ENCODE measurements around the gene SPACA4.

Gene SPACA4

DNA sequence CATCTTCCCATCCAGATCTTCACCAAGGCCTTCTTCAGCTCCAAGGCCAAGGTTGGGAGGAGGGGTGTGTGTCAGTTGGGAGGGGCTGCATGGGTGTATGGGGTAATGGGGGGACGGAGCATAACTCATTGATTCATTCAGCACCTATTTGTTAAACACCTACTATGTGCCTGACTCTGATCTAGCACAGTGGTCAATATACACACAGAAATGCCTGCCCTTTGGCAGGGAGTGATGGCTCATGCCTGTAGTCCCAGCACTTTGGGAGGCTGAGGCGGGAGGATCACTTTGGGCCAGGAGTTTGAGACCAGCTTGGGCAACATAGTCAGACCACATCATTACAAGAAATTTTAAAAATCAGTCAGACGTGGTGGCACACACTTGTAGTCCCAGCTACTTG is 19.2 kb upstream of the SPACA4 start:
- TF ChIP-seq, protein P1, sequence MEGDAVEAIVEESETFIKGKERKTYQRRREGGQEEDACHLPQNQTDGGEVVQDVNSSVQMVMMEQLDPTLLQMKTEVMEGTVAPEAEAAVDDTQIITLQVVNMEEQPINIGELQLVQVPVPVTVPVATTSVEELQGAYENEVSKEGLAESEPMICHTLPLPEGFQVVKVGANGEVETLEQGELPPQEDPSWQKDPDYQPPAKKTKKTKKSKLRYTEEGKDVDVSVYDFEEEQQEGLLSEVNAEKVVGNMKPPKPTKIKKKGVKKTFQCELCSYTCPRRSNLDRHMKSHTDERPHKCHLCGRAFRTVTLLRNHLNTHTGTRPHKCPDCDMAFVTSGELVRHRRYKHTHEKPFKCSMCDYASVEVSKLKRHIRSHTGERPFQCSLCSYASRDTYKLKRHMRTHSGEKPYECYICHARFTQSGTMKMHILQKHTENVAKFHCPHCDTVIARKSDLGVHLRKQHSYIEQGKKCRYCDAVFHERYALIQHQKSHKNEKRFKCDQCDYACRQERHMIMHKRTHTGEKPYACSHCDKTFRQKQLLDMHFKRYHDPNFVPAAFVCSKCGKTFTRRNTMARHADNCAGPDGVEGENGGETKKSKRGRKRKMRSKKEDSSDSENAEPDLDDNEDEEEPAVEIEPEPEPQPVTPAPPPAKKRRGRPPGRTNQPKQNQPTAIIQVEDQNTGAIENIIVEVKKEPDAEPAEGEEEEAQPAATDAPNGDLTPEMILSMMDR (IDR thresholded peaks at IDR 0.05; ENCODE audit: poor library complexity, severe bottlenecking), result no peak
- no peak overlapping the region for H3K4me3 ChIP-seq (ENCODE audit: severe bottlenecking)
- H3K4me1 ChIP-seq (ENCODE audit: insufficient read depth, poor library complexity, severe bottlenecking), result peaks cover 9% of the 10 kb centered on the region
- no peak overlapping the region for H3K27ac ChIP-seq (ENCODE audit: poor library complexity, severe bottlenecking)
- no peaks in the 10 kb centered on the region for H3K9me3 ChIP-seq (ENCODE audit: severe bottlenecking)
- ATAC-seq (ENCODE audit: low read depth) (no peak), DNase-seq (ENCODE audit: low spot score) (no peak)
- H3K36me3 ChIP-seq (ENCODE audit: low read depth), result no peaks in the 10 kb centered on the region
- H3K27me3 ChIP-seq (ENCODE audit: insufficient read depth, poor library complexity, severe bottlenecking), result no peaks in the 10 kb centered on the region

DNA sequence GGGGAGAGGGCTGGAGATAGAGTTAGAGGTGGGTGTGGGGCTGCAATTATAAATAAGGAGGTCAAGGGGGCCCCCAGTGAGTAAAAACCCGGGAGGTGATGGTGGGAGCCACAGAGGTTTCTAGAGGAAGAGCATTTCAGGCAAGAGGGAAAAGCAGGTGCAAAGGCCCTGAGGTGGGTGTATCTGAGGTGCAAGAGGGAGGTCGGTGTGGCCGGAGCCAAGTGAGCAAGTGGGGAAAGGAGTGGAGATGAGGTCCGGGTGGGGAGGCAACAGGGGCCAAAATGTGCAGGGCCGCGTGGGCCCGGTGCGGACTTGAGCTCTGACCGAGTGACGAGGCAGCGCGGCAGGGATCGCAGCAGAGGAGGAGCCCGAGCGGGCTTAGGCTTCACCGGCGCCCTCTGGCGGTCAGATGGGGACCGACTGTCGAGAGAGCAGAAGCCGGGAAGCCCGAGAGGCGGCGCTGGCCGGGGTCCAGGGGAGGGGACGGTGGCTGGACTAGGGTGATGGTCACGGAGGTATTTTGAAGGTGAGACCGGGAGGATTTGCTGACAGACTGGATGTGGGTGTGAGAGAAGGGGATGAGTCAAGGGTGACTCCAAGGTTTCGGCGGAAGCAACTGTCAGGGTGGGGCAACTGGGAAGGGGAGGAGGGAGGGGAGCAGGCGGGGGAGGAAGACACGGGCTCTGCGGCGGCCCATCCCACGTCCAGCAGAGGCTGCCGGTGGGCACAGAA is 17.7 kb upstream of the SPACA4 start:
- Histone ChIP-seq H3K4me3 (ENCODE audit: severe bottlenecking) (no peak overlapping the region), H3K27ac (ENCODE audit: poor library complexity, severe bottlenecking) (peak overlapping the region; percentile 27), H3K27me3 (ENCODE audit: insufficient read depth, poor library complexity, severe bottlenecking) (no peaks in the 10 kb centered on the region), H3K4me1 (ENCODE audit: insufficient read depth, poor library complexity, severe bottlenecking) (peaks cover 9% of the 10 kb centered on the region), H3K9me3 (ENCODE audit: severe bottlenecking) (no peaks in the 10 kb centered on the region), H3K36me3 (ENCODE audit: low read depth) (no peaks in the 10 kb centered on the region)
- TF ChIP-seq, protein P1 (IDR thresholded peaks at IDR 0.05; ENCODE audit: poor library complexity, severe bottlenecking), result peak; percentile 96
- ATAC-seq (ENCODE audit: low read depth), result peak; percentile 92
- peak; percentile 97 for DNase-seq (ENCODE audit: low spot score)

DNA sequence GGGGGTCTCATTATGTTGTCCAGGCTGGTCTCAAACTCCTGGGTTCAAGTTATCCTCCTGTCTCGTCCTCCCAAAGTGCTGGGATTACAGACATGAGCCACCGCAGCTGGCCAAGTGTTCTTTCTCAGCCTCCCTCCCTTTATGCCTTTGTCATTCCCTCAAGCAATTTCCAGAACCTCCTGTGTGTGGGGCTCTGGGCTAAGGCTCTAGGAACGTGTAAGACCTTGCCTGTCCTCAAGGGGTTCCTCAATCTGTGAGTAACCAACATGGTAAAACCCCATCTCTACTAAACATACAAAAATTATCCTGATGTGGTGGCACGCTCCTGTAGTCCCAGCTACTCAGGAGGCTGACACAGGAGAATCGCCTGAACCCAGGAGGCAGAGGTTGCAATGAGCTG is 15.5 kb upstream of the SPACA4 start:
- Histone ChIP-seq H3K36me3 (ENCODE audit: low read depth) (no peaks in the 10 kb centered on the region), H3K27ac (ENCODE audit: poor library complexity, severe bottlenecking) (no peak overlapping the region), H3K4me1 (ENCODE audit: insufficient read depth, poor library complexity, severe bottlenecking) (peaks cover 7% of the 10 kb centered on the region), H3K9me3 (ENCODE audit: severe bottlenecking) (no peaks in the 10 kb centered on the region), H3K4me3 (ENCODE audit: severe bottlenecking) (no peak overlapping the region), H3K27me3 (ENCODE audit: insufficient read depth, poor library complexity, severe bottlenecking) (no peaks in the 10 kb centered on the region)
- DNase-seq (ENCODE audit: low spot score) (no peak), ATAC-seq (ENCODE audit: low read depth) (peak; percentile 37; the same call in 2 of the 3 replicates)
- TF ChIP-seq, protein P1 (IDR thresholded peaks at IDR 0.05; ENCODE audit: poor library complexity, severe bottlenecking), result peak; percentile 14

DNA sequence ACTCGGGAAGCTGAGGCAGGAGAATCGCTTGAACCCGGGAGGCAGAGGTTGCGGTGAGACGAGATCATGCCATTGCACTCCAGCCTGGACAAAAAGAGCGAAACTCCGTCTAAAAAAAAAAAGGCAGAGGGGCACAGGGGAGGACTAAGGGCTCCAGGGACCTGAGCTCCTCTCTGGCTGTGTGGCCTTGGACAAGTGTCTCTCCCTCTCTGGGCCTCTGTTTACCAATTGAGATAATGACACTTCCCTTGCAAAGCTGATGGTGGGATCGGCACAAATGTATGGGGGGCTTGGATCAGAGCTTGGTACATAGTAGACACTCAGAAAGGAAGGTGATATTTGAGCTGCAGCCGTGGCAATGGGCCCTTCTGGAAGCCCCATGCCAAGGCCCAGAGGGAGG is 11.4 kb upstream of the SPACA4 start:
- TF ChIP-seq, protein P1 (IDR thresholded peaks at IDR 0.05; ENCODE audit: poor library complexity, severe bottlenecking), result no peak
- ATAC-seq (ENCODE audit: low read depth) (no peak), DNase-seq (ENCODE audit: low spot score) (no peak)
- Histone ChIP-seq H3K4me3 (ENCODE audit: severe bottlenecking) (no peak overlapping the region), H3K36me3 (ENCODE audit: low read depth) (no peaks in the 10 kb centered on the region), H3K4me1 (ENCODE audit: insufficient read depth, poor library complexity, severe bottlenecking) (no peaks in the 10 kb centered on the region), H3K9me3 (ENCODE audit: severe bottlenecking) (no peaks in the 10 kb centered on the region), H3K27me3 (ENCODE audit: insufficient read depth, poor library complexity, severe bottlenecking) (no peaks in the 10 kb centered on the region), H3K27ac (ENCODE audit: poor library complexity, severe bottlenecking) (no peak overlapping the region)

DNA sequence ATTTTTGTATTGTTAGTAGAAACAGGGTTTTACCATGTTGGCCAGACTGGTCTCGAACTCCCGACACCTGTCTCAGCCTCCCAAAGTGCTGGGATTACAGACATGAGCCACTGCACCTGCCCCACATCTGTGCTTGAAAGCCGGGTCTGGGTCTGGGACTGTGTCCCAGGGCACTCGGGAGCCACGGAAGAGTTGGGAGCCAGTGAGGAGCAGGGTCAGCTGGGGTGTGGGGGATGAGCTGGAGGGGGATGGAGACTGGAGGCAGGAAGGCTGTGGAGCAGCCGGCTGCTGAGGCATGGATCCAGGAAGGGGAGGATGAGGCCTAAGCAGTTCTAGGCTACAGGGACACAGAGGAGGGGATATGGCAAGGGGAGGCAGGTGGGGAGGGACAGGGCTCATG is 10.7 kb upstream of the SPACA4 start:
- ATAC-seq (ENCODE audit: low read depth), result no peak
- DNase-seq (ENCODE audit: low spot score), result no peak
- Histone ChIP-seq H3K4me1 (ENCODE audit: insufficient read depth, poor library complexity, severe bottlenecking) (no peaks in the 10 kb centered on the region), H3K27me3 (ENCODE audit: insufficient read depth, poor library complexity, severe bottlenecking) (no peaks in the 10 kb centered on the region), H3K9me3 (ENCODE audit: severe bottlenecking) (no peaks in the 10 kb centered on the region), H3K36me3 (ENCODE audit: low read depth) (no peaks in the 10 kb centered on the region), H3K27ac (ENCODE audit: poor library complexity, severe bottlenecking) (no peak overlapping the region), H3K4me3 (ENCODE audit: severe bottlenecking) (no peak overlapping the region)
- TF ChIP-seq, protein P1 (IDR thresholded peaks at IDR 0.05; ENCODE audit: poor library complexity, severe bottlenecking), result no peak
